Mesodermal cell (in vitro differentiated cells): ENCODE results near the gene MUC2.

Experiments
- H3K27ac ChIP-seq: 2 replicates; pipeline ENCODE4 v1.7.0; 2013; ENCODE audit warnings: mild to moderate bottlenecking, low read depth, low read length, moderate library complexity; ENCODE audit not compliant: severe bottlenecking
- H3K36me3 ChIP-seq: 2 replicates; pipeline ENCODE4 v1.7.1; 2013; ENCODE audit warnings: mild to moderate bottlenecking, low read length, moderate library complexity; ENCODE audit not compliant: control insufficient read depth, insufficient read depth
- H3K4me1 ChIP-seq: one replicate; pipeline ENCODE4 v1.7.1; 2013; ENCODE audit warnings: mild to moderate bottlenecking, low read length; ENCODE audit not compliant: insufficient read depth, control insufficient read depth, poor library complexity, severe bottlenecking
- H3K4me3 ChIP-seq: 2 replicates; pipeline ENCODE4 v1.7.0; 2013; ENCODE audit warnings: low read length, control low read depth, mild to moderate bottlenecking; ENCODE audit not compliant: insufficient read depth, poor library complexity, severe bottlenecking; ENCODE audit errors: extremely low read depth
- H3K9me3 ChIP-seq: 2 replicates; pipeline ENCODE4 v1.7.1; 2013; ENCODE audit warnings: mild to moderate bottlenecking, low read length, moderate library complexity; ENCODE audit not compliant: control insufficient read depth
- WGBS, 2 experiments: methylation state at CpG; one replicate each; pipeline ENCODE4 v1.1.5; 2013; ENCODE audit warnings: missing lambda C conversion rate in 2 of 2; ENCODE audit not compliant: insufficient coverage in 2 of 2; 5-methylcytosine and 5-hydroxymethylcytosine counted together

MUC2 gene

DNA sequence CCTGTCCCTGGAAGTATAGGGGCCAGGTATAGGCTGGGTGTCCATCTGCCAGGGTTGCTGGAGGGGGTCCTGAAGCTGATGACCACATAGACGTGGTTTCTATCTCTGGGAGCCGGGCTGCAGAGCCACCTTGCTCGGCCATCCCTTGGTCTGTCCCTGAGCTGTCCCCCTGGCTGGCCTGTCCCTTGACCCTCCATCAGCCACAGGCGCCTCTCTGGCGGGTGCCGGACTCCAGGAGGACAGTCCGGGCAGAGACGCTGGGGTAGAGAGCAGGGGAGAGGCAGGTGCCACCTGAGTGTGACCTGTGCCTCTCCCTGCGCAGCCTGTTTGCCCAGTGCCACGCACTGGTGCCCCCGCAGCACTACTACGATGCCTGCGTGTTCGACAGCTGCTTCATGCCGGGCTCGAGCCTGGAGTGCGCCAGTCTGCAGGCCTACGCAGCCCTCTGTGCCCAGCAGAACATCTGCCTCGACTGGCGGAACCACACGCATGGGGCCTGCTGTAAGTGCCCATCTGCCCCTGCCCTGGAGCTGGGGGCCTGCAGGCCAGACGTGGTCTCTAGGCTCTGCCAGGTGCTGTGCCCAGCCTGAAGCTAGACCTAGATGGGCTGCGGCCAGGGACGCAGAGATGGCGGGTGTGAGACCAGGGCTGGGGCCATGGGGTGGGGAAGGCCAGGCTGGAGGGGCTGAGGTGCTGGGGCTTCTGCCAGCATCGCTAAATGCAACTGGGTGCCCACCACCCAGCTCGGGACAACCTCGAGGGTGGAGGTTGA lies 29.9 kb downstream of the MUC2 start:
- Histone ChIP-seq H3K36me3 (no peaks in the 10 kb centered on the region), H3K27ac (no peak overlapping the region)

GRCh38 chr11:1105183-1105565 lies 30.5 kb downstream of the MUC2 start:
- WGBS, 2 experiments, result 92 to 97% methylated on average over 5 to 6 of the region's 7 CpGs
- H3K36me3 ChIP-seq, result no peaks in the 10 kb centered on the region
- no peaks in the 10 kb centered on the region for H3K9me3 ChIP-seq
- H3K27ac ChIP-seq, result no peak overlapping the region
- no peak overlapping the region for H3K4me3 ChIP-seq
- H3K4me1 ChIP-seq, result no peaks in the 10 kb centered on the region

More for the DNA sequence above, 29.9 kb downstream of the MUC2 start:
- Histone ChIP-seq H3K4me3 (no peak overlapping the region), H3K4me1 (no peaks in the 10 kb centered on the region), H3K9me3 (no peaks in the 10 kb centered on the region)
- WGBS, 2 experiments, result 85 to 91% methylated on average over 18 to 25 of the region's 28 CpGs

GRCh38 chr11:1106387-1106786 lies 31.7 kb downstream of the MUC2 start:
- no peak overlapping the region for H3K27ac ChIP-seq
- no peaks in the 10 kb centered on the region for H3K4me1 ChIP-seq
- 85 to 100% methylated on average over 1 of the region's 1 CpG for WGBS, 2 experiments
- H3K36me3 ChIP-seq, result no peaks in the 10 kb centered on the region
- H3K4me3 ChIP-seq, result no peak overlapping the region
- H3K9me3 ChIP-seq, result no peaks in the 10 kb centered on the region

DNA sequence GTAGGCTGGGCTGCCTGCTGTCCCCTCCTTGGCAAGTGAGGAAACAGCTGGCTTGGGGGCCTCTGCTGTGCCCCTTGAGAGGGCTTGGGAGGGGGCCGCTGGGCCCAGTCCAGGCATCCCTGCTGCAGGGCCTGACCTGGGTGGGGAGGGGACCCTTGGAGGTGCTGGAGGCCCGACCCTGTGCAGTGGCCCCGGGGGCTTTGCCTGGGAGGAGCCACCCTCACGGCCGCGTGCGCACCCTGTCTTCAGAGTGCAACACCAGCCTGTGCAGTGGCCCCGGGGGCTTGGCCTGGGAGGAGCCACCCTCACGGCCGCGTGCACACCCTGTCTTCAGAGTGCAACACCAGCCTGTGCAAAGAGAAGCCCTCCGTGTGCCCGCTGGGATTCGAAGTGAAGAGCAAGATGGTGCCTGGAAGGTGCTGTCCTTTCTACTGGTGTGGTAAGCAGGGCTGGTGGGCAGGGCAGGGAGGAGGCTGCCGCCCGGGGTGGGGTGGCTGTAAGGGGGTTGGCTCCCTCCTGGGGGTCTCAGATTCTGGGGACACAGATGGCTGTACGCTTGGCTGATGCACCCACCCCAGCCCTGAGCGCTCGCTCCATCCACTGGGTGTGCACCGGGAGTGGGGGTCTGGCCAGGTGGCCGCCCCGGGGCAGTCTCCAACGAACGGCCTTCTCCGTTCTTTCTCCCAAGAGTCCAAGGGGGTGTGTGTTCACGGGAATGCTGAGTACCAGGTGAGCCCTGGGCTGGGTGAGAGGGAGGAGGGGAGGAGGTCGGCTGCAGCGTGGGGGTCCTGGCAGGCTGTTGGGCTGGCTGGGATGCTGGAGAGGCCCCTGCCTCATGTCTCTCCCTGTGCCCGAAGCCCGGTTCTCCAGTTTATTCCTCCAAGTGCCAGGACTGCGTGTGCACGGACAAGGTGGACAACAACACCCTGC lies 32.9 kb downstream of the MUC2 start:
- H3K27ac ChIP-seq, result no peak overlapping the region

DNA sequence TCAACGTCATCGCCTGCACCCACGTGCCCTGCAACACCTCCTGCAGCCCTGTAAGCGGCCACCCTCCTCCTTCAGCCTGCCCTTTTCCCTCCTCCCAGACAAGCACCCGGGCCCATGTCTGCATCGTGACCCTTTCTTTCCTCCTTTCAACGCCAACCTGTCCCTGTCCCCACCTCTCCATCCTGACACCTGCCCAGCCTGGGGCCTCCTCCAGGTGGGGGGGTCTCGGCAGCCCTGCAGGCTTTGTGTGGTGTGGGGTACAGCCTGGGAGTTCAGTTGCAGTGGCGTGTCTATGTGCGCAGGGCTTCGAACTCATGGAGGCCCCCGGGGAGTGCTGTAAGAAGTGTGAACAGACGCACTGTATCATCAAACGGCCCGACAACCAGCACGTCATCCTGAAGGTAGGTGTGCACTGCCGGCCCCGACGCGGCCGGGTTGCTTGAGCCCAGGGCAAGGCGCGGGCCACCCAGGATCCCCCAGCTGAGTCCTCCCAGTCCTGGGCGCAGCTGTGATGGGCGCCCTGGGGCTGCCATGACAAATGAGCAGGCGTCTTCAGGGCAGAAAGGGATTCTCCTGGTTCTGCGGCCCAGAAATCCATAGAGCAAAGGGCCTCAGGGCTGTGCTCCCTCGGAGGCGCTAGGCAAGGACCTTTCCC lies 33.7 kb downstream of the MUC2 start:
- 90 to 91% methylated on average over 21 to 26 of the region's 29 CpGs for WGBS, 2 experiments

More for the DNA sequence above, 32.9 kb downstream of the MUC2 start:
- H3K36me3 ChIP-seq, result no peaks in the 10 kb centered on the region
- H3K4me1 ChIP-seq, result no peaks in the 10 kb centered on the region
- H3K9me3 ChIP-seq, result no peaks in the 10 kb centered on the region
- no peak overlapping the region for H3K4me3 ChIP-seq
- 89 to 90% methylated on average over 31 of the region's 32 CpGs for WGBS, 2 experiments

GRCh38 chr11:1109101-1109917 lies 34.6 kb downstream of the MUC2 start:
- H3K36me3 ChIP-seq, result no peaks in the 10 kb centered on the region
- H3K27ac ChIP-seq, result no peak overlapping the region

More for the DNA sequence above, 33.7 kb downstream of the MUC2 start:
- no peaks in the 10 kb centered on the region for H3K9me3 ChIP-seq
- H3K4me1 ChIP-seq, result no peaks in the 10 kb centered on the region
- H3K36me3 ChIP-seq, result no peaks in the 10 kb centered on the region
- no peak overlapping the region for H3K27ac ChIP-seq
- H3K4me3 ChIP-seq, result no peak overlapping the region

GRCh38 chr11:1109918-1110705 lies 35.4 kb downstream of the MUC2 start:
- Histone ChIP-seq H3K4me1 (no peaks in the 10 kb centered on the region), H3K4me3 (no peak overlapping the region), H3K27ac (no peak overlapping the region), H3K36me3 (no peaks in the 10 kb centered on the region), H3K9me3 (no peaks in the 10 kb centered on the region)
- WGBS, 2 experiments, result 87 to 91% methylated on average over 22 to 29 of the region's 39 CpGs

More at GRCh38 chr11:1109101-1109917, 34.6 kb downstream of the MUC2 start:
- no peaks in the 10 kb centered on the region for H3K9me3 ChIP-seq
- 85 to 87% methylated on average over 25 of the region's 28 CpGs for WGBS, 2 experiments
- H3K4me3 ChIP-seq, result no peak overlapping the region
- no peaks in the 10 kb centered on the region for H3K4me1 ChIP-seq

DNA sequence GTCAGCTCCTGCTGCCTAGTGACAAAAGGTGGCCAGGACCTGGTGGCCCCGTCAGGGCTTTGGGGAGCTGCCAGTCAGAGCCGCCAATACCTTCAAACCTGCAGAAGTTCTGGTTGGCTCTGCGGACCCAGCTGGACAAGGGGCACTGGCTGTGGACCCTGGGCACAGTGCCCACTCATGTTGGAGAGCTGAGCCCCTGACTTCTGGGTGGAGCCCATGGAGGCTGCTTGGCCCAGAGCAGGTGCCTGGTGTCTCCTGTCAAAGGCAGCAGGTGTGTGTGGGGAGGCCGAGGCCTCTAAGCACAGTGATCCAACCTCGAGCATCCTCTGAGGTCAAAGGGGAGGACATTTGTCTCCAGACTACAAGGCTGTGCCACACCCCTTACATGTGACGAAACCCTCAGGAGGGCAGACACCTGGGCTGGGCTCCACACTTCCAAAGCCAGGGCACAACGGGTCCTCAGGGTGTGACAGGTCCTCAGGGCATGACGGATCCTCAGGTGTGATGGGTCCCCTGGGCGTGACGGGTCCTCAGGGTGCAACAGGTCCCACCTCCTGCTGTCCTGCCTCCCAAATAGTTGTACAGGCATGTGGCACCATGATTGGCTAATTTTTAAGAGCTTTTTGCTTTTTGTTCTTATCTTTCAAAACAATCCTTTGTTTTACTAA lies 37.0 kb downstream of the MUC2 start:
- no peak overlapping the region for H3K4me3 ChIP-seq
- 89 to 96% methylated on average over 10 of the region's 10 CpGs for WGBS, 2 experiments
- no peak overlapping the region for H3K27ac ChIP-seq
- H3K4me1 ChIP-seq, result no peaks in the 10 kb centered on the region
- no peaks in the 10 kb centered on the region for H3K36me3 ChIP-seq
- no peaks in the 10 kb centered on the region for H3K9me3 ChIP-seq
